GM21619 (cell line): ENCODE results near the gene WRNIP1.
"Not testable (repeated sequence)": the region's sequence is repeated elsewhere in the genome, so short reads cannot be mapped to it uniquely, and the experiment has no call there.

Experiments
- ATAC-seq: cut with Tn5 transposase; IDR thresholded peaks from one replicate; pipeline ENCODE4 v1.9.1; 2021; ENCODE audit not compliant: unreplicated experiment

WRNIP1 gene

GRCh38 chr6:2782825-2783187 lies 17.6 kb downstream of the WRNIP1 start:
- no peak for ATAC-seq

- ATAC-seq, result no peak
These were observed 18.2 kb downstream of the WRNIP1 start for GRCh38 chr6:2783188-2783963.

DNA sequence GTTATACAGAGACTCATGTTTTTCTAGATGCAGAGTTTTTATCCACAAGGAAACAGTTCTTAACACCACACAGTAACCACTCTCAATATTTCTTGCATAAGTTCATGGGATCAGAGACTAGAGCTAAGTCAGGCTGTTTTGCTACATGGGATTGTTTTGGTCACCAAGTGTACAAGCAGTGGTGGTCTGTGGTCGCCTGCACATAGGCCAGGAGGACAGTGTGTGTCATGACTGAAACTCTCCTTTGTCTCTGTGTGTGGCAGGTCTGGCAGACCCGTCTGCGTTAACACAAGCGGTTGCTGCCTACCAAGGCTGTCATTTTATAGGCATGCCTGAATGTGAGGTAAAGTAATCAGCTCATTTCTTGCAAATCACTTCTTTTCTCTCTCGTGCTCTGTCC lies 18.9 kb downstream of the WRNIP1 start:
- no peak for ATAC-seq

DNA sequence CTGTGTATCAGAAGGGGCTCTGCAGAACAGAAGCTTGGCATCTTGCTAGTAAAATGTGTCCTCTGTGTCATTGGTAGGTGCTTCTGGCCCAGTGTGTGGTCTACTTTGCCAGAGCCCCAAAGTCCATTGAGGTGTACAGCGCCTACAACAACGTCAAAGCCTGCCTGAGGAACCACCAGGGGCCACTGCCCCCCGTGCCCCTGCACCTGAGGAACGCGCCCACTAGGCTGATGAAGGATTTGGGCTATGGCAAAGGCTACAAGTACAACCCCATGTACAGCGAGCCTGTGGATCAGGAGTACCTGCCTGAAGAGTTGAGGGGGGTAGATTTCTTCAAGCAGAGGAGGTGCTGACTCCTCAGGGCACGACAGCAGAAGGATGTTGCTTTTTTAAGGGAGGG lies 19.7 kb downstream of the WRNIP1 start:
- no peak for ATAC-seq

- ATAC-seq, result no peak
These were observed 21.1 kb downstream of the WRNIP1 start for GRCh38 chr6:2786269-2786668.

DNA sequence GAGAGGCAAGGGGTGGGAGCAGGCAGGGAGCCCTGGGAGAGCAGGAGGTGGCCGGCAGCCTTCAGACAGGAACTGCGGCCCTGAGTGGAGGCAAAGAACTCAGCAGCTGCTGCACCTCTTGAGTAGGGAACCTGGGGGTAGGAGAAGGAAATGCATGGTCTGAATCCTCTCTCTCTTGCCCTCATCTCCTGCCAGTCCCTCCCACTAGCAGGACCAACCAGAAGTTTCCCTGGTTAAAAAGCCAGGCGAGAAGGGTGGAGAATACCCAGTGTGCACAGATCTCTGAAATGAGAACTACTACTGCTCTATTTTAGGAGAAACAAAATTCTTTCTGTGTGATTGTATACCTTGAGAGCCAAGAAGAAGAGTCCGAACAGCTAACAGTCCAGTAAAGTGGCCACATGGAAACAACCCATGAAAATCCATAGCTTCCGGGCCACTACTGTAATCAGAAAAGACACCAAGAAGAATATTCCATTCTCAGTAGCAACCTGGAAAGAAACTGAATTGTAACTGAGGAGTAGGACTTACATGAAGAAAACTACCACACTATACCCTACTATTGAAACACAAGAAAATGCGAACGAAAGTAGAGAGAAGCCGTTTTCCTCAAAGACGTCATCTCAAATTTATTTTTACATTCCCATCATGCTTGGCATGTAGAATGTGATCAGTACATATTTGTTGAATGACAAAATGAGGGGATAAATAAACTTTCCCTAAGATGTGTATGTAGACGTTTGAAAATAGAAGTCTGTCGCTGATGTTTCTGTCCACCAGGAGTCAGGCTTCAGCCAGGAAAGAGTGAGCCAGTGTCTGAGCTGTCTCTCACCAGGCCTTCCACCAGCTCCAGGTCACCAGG lies 25.6 kb downstream of the WRNIP1 start:
- peak; percentile 64 for ATAC-seq

DNA sequence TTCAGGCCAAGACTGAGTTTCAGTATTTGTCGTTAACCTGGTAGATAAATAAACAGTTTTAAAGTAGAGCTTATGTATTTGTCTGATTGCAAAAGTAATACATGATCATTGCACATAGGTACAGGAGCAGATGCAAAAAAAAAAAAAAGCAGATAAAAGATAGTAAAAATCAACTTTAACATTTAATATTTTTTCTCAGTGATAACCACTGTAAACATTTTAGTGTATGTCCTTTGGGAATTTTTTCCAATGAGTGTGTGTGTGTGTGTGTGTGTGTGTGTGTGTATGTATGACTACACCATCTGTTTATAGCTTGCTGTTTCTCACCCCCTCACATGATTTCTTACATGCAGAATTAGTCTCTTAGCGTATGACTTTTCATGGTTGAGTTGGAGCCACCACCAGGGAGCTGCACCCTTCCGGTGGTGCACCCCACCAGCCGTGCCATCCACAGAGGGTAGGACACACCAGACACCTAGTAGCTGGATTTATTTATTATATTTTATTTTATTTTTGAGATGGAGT lies 26.3 kb downstream of the WRNIP1 start:
- ATAC-seq, result no peak

DNA sequence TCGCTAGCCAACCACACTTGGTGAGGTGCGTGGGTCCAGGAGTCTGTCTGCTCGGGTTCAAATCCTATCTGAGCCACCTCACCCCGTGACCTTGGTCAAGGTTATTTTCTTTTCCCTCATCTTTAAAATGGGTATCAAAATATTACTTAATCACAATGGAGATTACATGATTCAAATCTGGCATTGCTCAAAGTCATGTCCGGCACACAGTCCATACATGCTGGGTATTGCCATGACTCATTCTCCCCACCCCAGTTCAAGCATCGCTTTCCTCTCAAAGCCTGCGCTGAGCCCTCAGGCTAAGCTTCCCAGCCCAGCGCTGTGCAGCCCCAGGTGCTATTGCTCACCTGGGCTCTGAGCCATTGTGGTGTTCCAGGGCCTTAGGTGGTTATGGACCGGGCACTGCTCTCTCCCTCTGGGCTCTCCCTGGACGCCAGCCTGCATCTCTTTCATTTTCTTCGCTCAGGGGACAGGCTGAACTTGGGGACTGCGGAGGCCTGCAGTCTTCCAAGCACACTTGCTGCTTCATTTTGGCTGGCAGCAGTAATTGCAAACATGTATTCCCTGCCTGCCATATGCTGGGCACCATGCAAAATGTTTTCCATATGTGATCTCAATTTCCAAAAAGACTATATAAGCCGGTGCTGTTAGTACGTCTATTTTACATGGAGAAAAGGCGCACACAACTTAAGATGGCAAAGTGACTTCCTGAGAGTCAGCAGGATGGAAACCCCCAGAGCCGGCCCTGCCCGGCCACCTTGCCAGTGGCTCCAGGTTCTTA lies 27.3 kb downstream of the WRNIP1 start:
- no peak for ATAC-seq

GRCh38 chr6:2793534-2794151 lies 28.4 kb downstream of the WRNIP1 start:
- no peak for ATAC-seq

- ATAC-seq, result no peak
These were observed 29.1 kb downstream of the WRNIP1 start for GRCh38 chr6:2794171-2794730.

GRCh38 chr6:2795162-2795561 lies 30.0 kb downstream of the WRNIP1 start:
- no peak for ATAC-seq

DNA sequence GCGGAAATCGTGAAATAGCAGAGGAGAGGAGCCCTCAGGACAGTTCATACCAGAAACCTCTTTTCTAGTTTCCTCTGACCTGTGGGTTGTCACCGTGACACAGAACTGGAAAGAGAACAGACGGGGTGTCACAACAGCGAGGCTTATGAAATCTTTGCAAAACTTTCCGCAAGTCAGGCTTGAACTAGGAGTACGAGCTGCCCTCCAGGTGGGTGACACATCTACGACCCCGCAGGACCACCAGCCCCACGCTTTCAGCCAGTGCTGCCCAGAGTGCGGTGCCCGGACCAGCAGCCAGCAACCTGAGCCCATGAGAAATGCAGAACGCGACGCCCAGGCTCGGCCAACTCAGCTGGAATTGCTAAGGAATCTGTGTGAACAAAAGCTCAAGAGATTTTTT lies 30.8 kb downstream of the WRNIP1 start:
- ATAC-seq, result no peak

- ATAC-seq, result no peak
These were observed 31.7 kb downstream of the WRNIP1 start for GRCh38 chr6:2796861-2797260.

GRCh38 chr6:2797564-2798031 lies 32.4 kb downstream of the WRNIP1 start:
- ATAC-seq, result no peak

DNA sequence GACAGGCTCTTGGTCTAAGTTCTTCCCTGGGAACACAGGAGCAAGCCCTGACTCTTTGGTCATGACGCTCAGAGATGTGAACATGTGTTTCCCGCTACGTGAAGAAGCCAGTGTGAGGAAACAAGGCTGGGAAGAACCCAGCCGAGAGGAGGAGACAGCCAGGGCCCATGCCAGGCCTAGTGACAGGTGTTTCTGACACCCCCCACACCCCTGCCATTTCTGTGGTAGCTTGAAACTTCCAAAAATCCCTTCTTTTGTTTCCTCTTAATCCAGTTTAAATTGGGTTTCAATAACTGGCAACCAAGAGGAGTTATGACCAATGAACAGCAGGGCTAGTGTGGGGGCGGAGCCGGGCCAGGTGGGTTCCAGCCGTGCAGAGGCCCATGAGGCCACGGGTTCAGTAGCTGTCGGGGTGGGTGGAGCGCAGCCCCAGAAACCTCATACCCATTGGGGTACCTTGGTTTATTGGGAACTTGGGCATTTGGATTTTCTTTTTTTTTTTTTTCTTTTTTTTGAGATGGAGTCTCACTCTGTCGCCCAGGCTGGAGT lies 33.5 kb downstream of the WRNIP1 start:
- ATAC-seq, result no peak

- no peak for ATAC-seq
These were observed 34.8 kb downstream of the WRNIP1 start for GRCh38 chr6:2799936-2800527.

DNA sequence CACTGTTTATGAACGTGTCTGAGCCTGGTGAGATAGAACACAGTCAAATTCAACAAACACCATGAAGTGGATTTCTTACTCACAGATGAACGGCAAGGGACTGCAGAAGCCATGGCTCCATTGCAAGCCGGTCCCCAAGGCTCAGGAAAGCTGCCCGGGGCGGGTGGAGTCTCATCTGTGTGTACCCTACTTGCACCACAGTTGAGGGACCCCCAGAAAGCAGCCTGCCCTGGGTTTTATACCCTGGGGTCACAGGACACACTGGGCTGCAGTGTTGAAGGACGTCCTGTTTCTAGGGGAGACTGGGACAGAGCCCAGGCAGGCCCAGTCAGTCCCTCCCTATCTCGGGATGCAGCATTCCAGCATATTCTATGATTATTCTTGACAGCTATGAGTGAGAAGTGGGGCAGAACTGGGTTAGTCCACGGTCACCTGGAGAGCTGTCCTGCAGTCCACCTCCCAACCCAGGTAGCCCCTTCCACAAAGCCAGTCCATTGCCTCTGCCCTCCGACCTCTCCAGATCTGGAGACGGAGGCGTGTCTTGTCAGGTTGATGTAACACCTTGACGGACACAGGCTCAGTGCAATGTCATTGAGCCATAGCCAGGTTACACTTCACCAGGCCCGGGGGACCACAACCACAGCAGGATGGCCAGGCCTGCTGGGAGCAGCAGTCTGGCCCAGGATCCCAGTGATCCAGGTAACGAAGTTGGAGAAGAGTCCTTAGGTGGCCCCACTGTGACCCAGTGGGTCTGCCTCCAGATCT lies 35.5 kb downstream of the WRNIP1 start:
- no peak for ATAC-seq

GRCh38 chr6:2801687-2802086 lies 36.5 kb downstream of the WRNIP1 start:
- ATAC-seq, result not testable (repeated sequence)

GRCh38 chr6:2802521-2803060 lies 37.4 kb downstream of the WRNIP1 start:
- no peak for ATAC-seq
